Tibial nerve (tissue), 4 donors: ENCODE data around the gene HES5. TPM values are rescaled to one million over a fixed set of nuclear protein-coding genes. Genes with fewer than 3 reads are reported as not detected.

ENCODE experiments used
- DNase-seq, 2 donors: peaks; one replicate each; pipeline ENCODE4 v3.0.0-alpha.2; 2019; ENCODE audit warnings: low spot score in 2 of 2
- H3K27ac ChIP-seq, 4 donors: fragments of 200-600 bp; sonication (generic) in 3 of 4; one replicate each; pipeline ENCODE4 v1.5.1; 2017 to 2019; ENCODE audit warnings: mild to moderate bottlenecking in 1 of 4
- H3K27me3 ChIP-seq, 2 donors: fragments of 200-600 bp; sonication (generic) in 1 of 2; one replicate each; pipeline versions ENCODE4 v1.5.1 to v1.6.0; 2017 to 2019
- H3K36me3 ChIP-seq, 3 donors: fragments of 200-600 bp; sonication (generic); one replicate each; pipeline ENCODE4 v1.5.1; 2018 to 2019
- H3K4me1 ChIP-seq, 4 donors: fragments of 200-600 bp; sonication (generic) in 3 of 4; one replicate each; pipeline ENCODE4 v1.5.1; 2017 to 2019
- H3K4me3 ChIP-seq, 4 donors: fragments of 200-600 bp; sonication (generic) in 3 of 4; one replicate each; pipeline ENCODE4 v1.5.1; 2017 to 2019; ENCODE audit warnings: mild to moderate bottlenecking in 1 of 4, moderate library complexity in 1 of 4
- H3K9me3 ChIP-seq, 4 donors: fragments of 200-600 bp; sonication (generic) in 3 of 4; one replicate each; pipeline ENCODE4 v1.5.1; 2017 to 2019
- CTCF ChIP-seq, 5 experiments: fragments of 200-600 bp in 3 of 5; fragments of 450-650 bp in 2 of 5; sonication (generic) in 3 of 5; IDR thresholded peaks; one replicate each; pipeline ENCODE4 v1.5.1; 2016 to 2019; ENCODE audit warnings: antibody characterized with exemption in 5 of 5, mild to moderate bottlenecking in 3 of 5, moderate library complexity in 2 of 5
- EP300 ChIP-seq, 2 donors: sonication (generic); formaldehyde crosslinking; IDR thresholded peaks; one replicate each; pipeline ENCODE4 v1.6.1; 2017; ENCODE audit warnings: antibody characterized with exemption in 2 of 2, mild to moderate bottlenecking in 1 of 2
- POLR2A ChIP-seq, 2 donors: fragments of 450-650 bp; IDR thresholded peaks; one replicate each; pipeline ENCODE4 v1.6.1; 2017; ENCODE audit warnings: antibody characterized with exemption in 2 of 2, mild to moderate bottlenecking in 2 of 2, moderate library complexity in 2 of 2
- WGBS, 2 donors: methylation state at CpG; one replicate each; pipeline ENCODE4 v1.1.5; 2018; 5-methylcytosine and 5-hydroxymethylcytosine counted together
- total RNA-seq, 4 donors: library from RNA; depleted of rRNA; stranded (reverse); fragments of >200 nt; gene quantifications; one replicate each; pipeline ENCODE4 v1.1.0, GENCODE V29; 2016

Gene HES5
- total RNA-seq, 4 donors from 2014 or later = 0.87 TPM; not detected in 3

DNA sequence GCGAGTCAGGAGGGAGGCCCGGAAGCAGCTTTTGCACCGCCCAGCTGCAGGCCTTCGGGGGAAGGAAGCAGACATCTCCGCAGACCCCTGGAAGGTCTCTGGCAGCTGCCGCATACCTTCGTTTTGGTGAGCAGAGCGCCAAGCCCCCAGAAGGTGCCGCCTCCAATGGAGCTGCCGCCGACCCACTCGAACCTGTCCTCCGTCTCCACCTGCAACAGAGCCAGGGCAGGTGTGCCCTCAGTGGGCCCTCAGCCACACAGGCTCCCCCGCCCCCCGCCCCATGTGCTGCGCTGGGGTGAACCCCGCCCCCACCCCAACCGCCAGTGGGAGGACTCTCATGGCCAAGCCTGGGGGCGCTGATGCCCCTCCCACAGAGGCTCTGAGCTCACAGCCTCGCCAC, 9.9 kb downstream of the HES5 start:
- Histone ChIP-seq H3K27ac (no peak overlapping the region), H3K4me1 (peaks cover 0 to 22% (median 13%) of the 10 kb centered on the region in 4 donors), H3K27me3 (no peaks in the 10 kb centered on the region), H3K4me3 (no peak overlapping the region), H3K9me3 (no peaks in the 10 kb centered on the region), H3K36me3 (peaks cover 8 to 70% (median 54%) of the 10 kb centered on the region in 3 donors)
- 92 to 96% methylated on average over 16 to 19 of the region's 20 CpGs for WGBS, 2 donors
- TF ChIP-seq CTCF (IDR thresholded peaks at IDR 0.05) (no peak), POLR2A (IDR thresholded peaks at IDR 0.05) (no peak), EP300 (IDR thresholded peaks at IDR 0.05) (no peak)
- DNase-seq = no peak

GRCh38 chr1:2519729-2520128, 10.3 kb downstream of the HES5 start:
- TF ChIP-seq POLR2A (IDR thresholded peaks at IDR 0.05) = no peak
- TF ChIP-seq EP300 (IDR thresholded peaks at IDR 0.05) = no peak
- TF ChIP-seq CTCF (IDR thresholded peaks at IDR 0.05) = no peak
- no peak for DNase-seq
- H3K9me3 ChIP-seq = no peaks in the 10 kb centered on the region
- peaks cover 0 to 17% (median 8%) of the 10 kb centered on the region in 4 donors for H3K4me1 ChIP-seq
- H3K36me3 ChIP-seq = peaks cover 8 to 74% (median 54%) of the 10 kb centered on the region in 3 donors
- H3K27me3 ChIP-seq = no peaks in the 10 kb centered on the region
- no peak overlapping the region for H3K27ac ChIP-seq
- 93 to 94% methylated on average over 24 to 29 of the region's 30 CpGs for WGBS, 2 donors
- no peak overlapping the region for H3K4me3 ChIP-seq

DNA sequence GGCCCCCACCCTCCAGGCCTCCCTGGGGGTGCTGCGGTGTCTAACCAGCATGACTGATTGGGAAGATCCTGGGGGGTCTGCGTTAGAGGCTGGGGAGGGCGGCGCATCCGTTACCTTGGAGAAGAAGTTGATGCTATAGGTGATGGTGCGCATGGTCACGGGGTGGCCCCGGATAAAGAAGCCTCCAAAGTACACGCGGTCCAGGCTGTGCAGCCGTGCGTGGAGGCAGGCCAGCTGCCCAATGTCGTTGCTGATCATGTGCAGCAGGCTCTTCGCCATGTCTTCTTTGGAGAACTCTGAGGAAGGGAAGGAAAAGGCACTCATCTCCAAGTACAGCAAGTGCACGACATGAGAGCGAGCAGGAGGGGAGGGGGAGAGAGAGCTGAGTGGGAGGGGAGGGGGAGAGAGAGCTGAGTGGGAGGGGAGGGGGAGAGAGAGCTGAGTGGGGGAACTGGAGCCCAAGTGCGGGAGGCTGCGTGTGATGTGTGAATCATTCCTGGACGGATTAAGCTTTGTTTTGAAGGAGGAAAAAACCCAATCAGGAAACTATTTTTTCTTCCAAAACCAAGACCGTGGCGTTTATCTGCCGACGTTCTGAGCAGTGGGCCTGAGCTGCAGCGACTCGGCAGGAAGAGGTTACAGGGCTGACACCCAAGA, 10.9 kb downstream of the HES5 start:
- no peak for TF ChIP-seq CTCF (IDR thresholded peaks at IDR 0.05)
- no peak for TF ChIP-seq POLR2A (IDR thresholded peaks at IDR 0.05)
- no peak for TF ChIP-seq EP300 (IDR thresholded peaks at IDR 0.05)
- peaks cover 0 to 12% (median 2%) of the 10 kb centered on the region in 4 donors for H3K4me1 ChIP-seq
- H3K4me3 ChIP-seq = no peak overlapping the region
- peaks cover 8 to 80% (median 54%) of the 10 kb centered on the region in 3 donors for H3K36me3 ChIP-seq
- no peaks in the 10 kb centered on the region for H3K9me3 ChIP-seq
- no peak for DNase-seq
- 85 to 90% methylated on average over 25 of the region's 25 CpGs for WGBS, 2 donors
- no peak overlapping the region for H3K27ac ChIP-seq
- H3K27me3 ChIP-seq = no peaks in the 10 kb centered on the region

DNA sequence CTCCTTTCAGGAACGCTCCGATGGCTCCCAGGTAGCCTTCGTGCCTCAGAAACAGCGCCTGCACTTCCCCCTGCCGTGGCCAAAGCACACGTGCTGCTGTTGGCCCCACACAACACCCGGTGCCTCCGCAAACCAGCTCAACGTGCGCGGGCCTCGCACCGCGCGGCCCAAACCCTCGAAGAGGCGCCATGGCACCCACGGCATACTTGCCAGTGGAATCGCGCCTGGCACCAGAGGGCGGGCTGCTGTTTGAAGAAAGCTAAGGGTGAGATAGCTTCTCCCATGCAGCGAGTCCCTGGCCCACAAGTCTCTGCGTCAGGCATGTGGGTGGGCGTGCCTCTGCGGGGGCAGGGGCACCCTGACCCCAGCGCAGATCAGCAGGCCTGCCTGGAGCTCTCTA, 11.5 kb downstream of the HES5 start:
- Histone ChIP-seq H3K27ac (no peak overlapping the region), H3K9me3 (no peaks in the 10 kb centered on the region), H3K27me3 (no peaks in the 10 kb centered on the region), H3K4me1 (peaks cover 0 to 5% (median 0%) of the 10 kb centered on the region in 4 donors), H3K36me3 (peaks cover 9 to 86% (median 58%) of the 10 kb centered on the region in 3 donors), H3K4me3 (no peak overlapping the region)
- 94 to 95% methylated on average over 22 to 26 of the region's 26 CpGs for WGBS, 2 donors
- DNase-seq = no peak
- TF ChIP-seq EP300 (IDR thresholded peaks at IDR 0.05) (no peak), CTCF (IDR thresholded peaks at IDR 0.05) (no peak), POLR2A (IDR thresholded peaks at IDR 0.05) (no peak)

DNA sequence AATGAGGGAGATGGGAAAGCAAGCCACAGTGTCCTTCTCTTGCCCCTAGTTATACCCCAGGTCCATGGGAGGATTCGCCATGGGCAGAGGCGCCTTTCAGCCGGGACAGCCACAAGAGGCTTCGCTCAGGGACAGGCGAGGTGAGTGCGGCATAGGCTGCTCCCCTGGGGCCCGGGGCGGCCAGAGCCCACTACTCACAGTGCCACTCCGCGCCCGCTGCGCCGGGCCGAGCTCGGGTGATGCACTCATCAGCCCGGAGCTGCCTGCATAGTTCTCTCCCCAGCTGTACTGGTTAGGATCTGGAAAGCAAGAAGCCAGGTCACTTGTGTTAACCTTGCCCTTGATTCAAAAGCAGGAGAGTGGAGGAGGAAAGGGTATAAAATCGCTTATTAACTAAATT, 12.1 kb downstream of the HES5 start:
- Histone ChIP-seq H3K4me1 (no peaks in the 10 kb centered on the region), H3K4me3 (no peak overlapping the region), H3K27ac (no peak overlapping the region), H3K27me3 (no peaks in the 10 kb centered on the region), H3K36me3 (peaks cover 10 to 92% (median 63%) of the 10 kb centered on the region in 3 donors), H3K9me3 (no peaks in the 10 kb centered on the region)
- TF ChIP-seq EP300 (IDR thresholded peaks at IDR 0.05) (no peak), POLR2A (IDR thresholded peaks at IDR 0.05) (no peak), CTCF (IDR thresholded peaks at IDR 0.05) (no peak)
- WGBS, 2 donors = 88 to 96% methylated on average over 17 of the region's 17 CpGs
- DNase-seq = no peak
